Measurements from ENCODE around the gene STPG3. TPM values are rescaled to one million over a fixed set of nuclear protein-coding genes. Genes with fewer than 3 reads are reported as not detected.
A peak's percentile ranks its signal among the peaks of the same experiment; 100 is the strongest.

The STPG3 gene
- total and polyA plus RNA-seq, 9 of the 15 experiments (the other 6 are each of a cell fraction or from before 2014, with no cell fraction given) = not detected

DNA sequence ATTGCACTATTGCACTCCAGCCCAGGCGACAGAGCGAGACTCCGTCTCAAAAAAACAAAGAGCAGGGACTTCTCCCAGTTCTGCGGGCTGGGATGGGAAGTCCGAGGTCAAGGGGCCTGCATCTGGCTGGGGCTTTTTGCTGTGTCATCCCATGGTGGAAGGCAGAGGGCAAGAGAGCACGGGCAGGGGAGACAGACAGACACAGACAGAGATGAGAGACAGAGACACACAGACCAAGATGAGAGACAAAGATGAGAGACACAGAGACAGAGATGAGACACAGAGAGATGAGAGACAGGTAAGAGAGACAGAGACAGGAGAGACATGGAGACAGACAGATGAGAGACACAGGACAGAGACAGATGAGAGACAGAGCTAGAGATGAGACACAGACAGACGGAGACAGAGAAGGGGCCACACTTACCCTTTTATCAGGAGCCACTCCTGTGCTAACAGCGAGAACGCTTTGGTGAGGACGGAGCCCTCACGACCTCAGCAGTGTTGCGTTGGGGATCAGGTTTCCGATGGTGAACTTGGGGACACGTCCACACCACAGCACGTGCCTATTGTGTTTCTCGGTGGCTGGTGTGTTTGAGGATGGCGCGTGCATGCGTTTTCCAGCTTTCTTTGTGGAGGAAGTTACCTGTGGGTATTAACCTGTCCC is 17.6 kb downstream of the STPG3 start (continued):
- TF ChIP-seq ZBTB40 (IDR thresholded peaks at IDR 0.05) (peak; percentile 58), ZBTB40 (CRISPR knock-in tag; IDR thresholded peaks at IDR 0.05) (no peak), ETV5 (CRISPR knock-in tag; IDR thresholded peaks at IDR 0.05; ENCODE audit: low read depth) (no peak; the same call in 1 of the 2 replicates), MGA (IDR thresholded peaks at IDR 0.05) (peak; percentile 71; the same call in 1 of the 2 replicates), ZNF445 (CRISPR knock-in tag; IDR thresholded peaks at IDR 0.05; ENCODE audit: low read depth) (no peak), ZNF780A (CRISPR knock-in tag; IDR thresholded peaks at IDR 0.05) (no peak), TRIM28 (IDR thresholded peaks at IDR 0.05) (no peak; the same call in 1 of the 2 replicates)
